ENCODE results near the gene TMEM95. TPM values are rescaled to one million over a fixed set of nuclear protein-coding genes. Genes with fewer than 3 reads are reported as not detected.

The TMEM95 gene
- total and polyA plus RNA-seq, 2 of the 8 experiments (the other 6 are each of a cell fraction or from before 2014, with no cell fraction given) = not detected

GRCh38 chr17:7380855-7381683, 26.1 kb downstream of the TMEM95 start, which contains the start of gene TNK1 (continued):
- TF ChIP-seq ATF2 (IDR thresholded peaks at IDR 0.05; ENCODE audit: low read length) (no peak), CTCF (IDR thresholded peaks at IDR 0.05; ENCODE audit: control extremely low read depth in 1 of 3, insufficient read depth in 1 of 3, low read depth in 1 of 3, low read length in 3 of 3) (peak in 2 of 3 experiments; percentile 6 to 14; a peak in 1 of 4 replicates), POLR2A (IDR thresholded peaks at IDR 0.05; ENCODE audit: control extremely low read depth in 1 of 2, low read depth in 2 of 2, low read length in 2 of 2) (peak in 1 of 2 experiments; percentile 47; a peak in 1 of 3 replicates), CREB1 (IDR thresholded peaks at IDR 0.05) (no peak), EGR1 (IDR thresholded peaks at IDR 0.05; ENCODE audit: borderline replicate concordance, low read depth, low read length) (no peak), SP1 (IDR thresholded peaks at IDR 0.05; ENCODE audit: low read depth, low read length) (no peak), SP2 (IDR thresholded peaks at IDR 0.05; ENCODE audit: low read length) (no peak), ATF3 (IDR thresholded peaks at IDR 0.05; ENCODE audit: insufficient read depth, low read depth, low read length) (no peak), BRCA1 (IDR thresholded peaks at IDR 0.05; ENCODE audit: low read depth, low read length) (no peak), NANOG (IDR thresholded peaks at IDR 0.05; ENCODE audit: insufficient read depth, low read depth, low read length, poor library complexity, severe bottlenecking) (no peak), KDM4A (IDR thresholded peaks at IDR 0.05; ENCODE audit: low read depth, low read length, severe bottlenecking) (peak; percentile 60), CHD1 (IDR thresholded peaks at IDR 0.05; ENCODE audit: low read depth, low read length) (no peak), GTF2F1 (IDR thresholded peaks at IDR 0.05; ENCODE audit: borderline replicate concordance, low read depth, low read length) (no peak), RFX5 (IDR thresholded peaks at IDR 0.05; ENCODE audit: borderline replicate concordance, low read depth, low read length) (no peak)

All from H1 (cell line).